GM12874 (cell line): ENCODE results near the gene WHAMM.

Experiments used
- CTCF ChIP-seq: IDR thresholded peaks from 2 replicates; pipeline ENCODE4 v1.5.1; 2011; ENCODE audit warnings: low read depth, mild to moderate bottlenecking, control low read depth, low read length, moderate library complexity; ENCODE audit not compliant: insufficient read depth

The WHAMM gene

GRCh38 chr15:82820128-82820527 is 10.7 kb downstream of the WHAMM start:
- TF ChIP-seq CTCF = no peak

- TF ChIP-seq CTCF = no peak
Observed at GRCh38 chr15:82823049-82823448, 13.6 kb downstream of the WHAMM start.

- TF ChIP-seq CTCF = no peak
Observed at GRCh38 chr15:82828075-82828474, 18.6 kb downstream of the WHAMM start.

- no peak for TF ChIP-seq CTCF
Observed at GRCh38 chr15:82829234-82829633, 19.8 kb downstream of the WHAMM start.

- no peak for TF ChIP-seq CTCF
Observed at GRCh38 chr15:82830427-82831173, 21.2 kb downstream of the WHAMM start.

DNA sequence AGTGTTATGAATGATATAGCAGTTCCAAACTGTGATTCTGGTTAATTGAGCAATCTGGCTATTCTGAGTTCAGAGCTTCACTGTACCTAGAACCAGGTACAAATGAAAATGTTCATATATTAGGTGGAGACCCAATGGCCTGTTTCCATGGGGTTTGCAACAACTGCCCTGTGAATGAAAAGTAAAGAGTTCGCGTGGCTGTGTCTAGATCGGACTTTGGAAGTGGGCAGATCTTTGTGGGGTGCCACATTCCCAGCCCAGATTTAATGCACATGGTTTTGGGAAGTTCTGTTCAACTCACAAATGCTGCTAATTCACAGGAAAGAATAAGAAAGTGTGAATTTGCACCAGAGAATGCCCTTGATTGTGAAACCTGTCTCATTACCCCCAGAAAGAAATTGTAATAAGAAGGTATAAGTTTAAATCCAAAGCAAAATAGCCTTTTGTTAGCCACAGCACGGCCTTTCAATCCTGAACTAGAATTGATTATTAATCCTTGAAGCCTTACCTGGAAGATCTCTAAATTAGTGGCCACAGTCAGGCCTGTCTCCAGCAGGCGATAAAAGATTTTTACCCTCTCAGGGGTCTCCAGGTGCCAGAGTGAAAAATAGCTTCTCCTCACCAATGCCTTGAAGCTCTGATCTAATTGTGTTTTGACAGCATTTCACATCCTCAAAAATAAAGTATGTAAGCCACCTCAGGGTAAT is 22.6 kb downstream of the WHAMM start:
- TF ChIP-seq CTCF = no peak

GRCh38 chr15:82832601-82833361 is 23.4 kb downstream of the WHAMM start:
- TF ChIP-seq CTCF = no peak
